HG02981 (cell line): ENCODE data around the gene POGLUT2.

Experiments
- ATAC-seq: cut with Tn5 transposase; IDR thresholded peaks from one replicate; pipeline ENCODE4 v1.9.1; 2021; ENCODE audit warnings: mild to moderate bottlenecking, moderate library complexity; ENCODE audit not compliant: unreplicated experiment

The POGLUT2 gene

DNA sequence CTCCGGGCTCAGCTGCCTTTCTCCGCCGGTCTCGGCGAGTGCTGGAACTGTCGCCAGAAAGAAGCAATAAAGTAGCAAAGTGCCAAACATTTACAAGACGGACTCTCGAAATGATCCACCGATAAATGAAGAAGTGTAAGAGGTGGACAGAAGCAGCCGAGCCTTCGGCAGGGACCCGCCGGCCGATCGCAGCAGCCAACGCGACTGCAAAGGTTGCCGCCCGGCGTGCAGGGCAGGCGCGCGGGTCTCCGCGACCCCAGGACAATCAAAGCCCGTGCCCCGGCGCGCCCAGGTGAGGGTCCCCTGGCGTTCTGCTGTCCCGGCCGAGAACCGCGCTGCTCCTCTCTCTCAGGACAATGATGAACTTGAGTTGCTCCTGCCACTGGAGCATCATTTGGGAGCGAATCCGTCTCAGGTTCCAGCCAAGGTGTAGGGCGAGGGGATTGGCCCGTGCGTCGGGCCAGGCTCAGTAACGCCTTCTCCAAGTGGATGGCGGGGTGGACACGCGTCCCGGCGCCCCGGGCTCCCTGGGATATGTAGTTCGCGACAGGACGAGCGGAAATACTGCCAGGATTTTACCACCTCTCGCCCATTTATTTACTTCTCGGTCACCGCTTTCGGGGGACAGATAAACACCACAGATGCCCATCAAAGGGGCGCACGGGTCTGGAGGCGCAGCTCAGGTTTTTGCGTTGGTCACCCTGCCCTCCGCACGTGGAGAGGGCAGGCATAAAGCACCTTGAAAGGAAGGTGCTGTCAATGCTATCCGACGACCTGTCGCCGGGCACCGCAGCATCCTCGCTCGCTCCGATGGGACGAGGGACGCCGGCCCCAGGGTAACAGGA lies at the start of gene POGLUT2, which contains the start of gene BIVM:
TSS of gene POGLUT2 (minus strand) at position 396 of the 845 bp plus-strand sequence. CDS start at position 90, 306 bp downstream.
TSS of gene BIVM (plus strand) at position 539 of the 845 bp plus-strand sequence. CDS start 8,149 bp downstream, outside the sequence.
- ATAC-seq: peak; percentile 85

- no peak for ATAC-seq
These were observed 48.8 kb upstream of the POGLUT2 start for GRCh38 chr13:102847272-102848234.

DNA sequence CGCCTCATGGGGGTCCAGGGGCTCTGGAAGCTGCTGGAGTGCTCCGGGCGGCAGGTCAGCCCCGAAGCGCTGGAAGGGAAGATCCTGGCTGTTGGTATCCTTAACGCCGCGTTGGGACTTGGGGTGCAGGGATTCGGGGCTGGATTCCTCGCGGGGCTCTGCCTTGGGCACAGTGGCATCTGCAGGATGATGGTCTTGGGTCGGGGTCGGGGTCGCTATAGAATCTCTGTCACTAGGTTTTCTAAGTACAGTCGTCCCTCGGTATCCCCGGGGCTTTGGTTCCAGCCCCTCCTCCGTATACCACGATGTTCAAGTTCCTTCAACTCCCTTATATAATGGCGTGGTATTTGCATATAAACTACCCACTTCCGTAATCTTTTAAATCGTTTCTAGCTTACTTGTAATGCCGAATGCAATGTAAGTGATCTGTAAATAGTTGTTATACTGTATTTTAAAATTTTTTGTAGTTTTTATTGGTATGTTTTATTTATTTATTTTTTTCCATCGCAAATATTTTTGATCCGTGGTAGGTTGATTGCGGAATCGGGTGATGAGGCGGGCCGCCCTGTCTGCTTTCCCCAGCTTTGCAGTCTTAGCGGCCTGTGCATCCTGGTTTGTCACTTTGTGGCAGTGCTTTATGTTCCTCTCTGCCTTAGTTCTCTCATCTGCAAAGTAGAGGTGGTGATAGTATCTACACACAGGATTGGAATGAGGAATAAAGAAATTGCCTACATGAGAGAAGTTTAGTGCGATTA lies 47.7 kb upstream of the POGLUT2 start:
- ATAC-seq: peak; percentile 39

DNA sequence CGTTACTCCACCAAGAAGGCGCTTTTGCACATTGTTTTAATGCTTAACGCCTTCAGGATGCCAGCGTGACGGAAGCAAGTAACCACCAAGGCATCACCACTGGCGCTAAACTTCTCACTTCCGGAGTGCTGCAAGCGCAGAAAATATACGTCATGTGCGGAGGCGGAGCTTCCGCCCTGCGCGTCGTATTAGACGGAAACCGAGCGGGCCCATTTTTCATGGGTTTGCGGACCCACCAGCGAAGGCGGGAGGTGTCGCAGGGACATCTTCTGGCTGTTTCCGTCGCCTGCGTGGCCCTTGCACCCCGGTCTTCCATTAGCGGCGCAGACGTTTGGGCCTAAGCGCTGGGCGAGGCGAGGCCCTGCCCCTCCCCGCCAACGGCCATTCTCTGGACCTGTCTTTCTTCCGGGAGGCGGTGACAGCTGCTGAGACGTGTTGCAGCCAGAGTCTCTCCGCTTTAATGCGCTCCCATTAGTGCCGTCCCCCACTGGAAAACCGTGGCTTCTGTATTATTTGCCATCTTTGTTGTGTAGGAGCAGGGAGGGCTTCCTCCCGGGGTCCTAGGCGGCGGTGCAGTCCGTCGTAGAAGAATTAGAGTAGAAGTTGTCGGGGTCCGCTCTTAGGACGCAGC lies 47.0 kb upstream of the POGLUT2 start, which contains the start of gene ERCC5:
TSS of gene ERCC5 (plus strand) at position 403 of the 631 bp plus-strand sequence. CDS start 235 bp downstream, outside the sequence.
- peak; percentile 79 for ATAC-seq

GRCh38 chr13:102845289-102845629 lies 46.5 kb upstream of the POGLUT2 start:
- ATAC-seq: peak; percentile 11

GRCh38 chr13:102839462-102839861 lies 40.7 kb upstream of the POGLUT2 start:
- no peak for ATAC-seq

DNA sequence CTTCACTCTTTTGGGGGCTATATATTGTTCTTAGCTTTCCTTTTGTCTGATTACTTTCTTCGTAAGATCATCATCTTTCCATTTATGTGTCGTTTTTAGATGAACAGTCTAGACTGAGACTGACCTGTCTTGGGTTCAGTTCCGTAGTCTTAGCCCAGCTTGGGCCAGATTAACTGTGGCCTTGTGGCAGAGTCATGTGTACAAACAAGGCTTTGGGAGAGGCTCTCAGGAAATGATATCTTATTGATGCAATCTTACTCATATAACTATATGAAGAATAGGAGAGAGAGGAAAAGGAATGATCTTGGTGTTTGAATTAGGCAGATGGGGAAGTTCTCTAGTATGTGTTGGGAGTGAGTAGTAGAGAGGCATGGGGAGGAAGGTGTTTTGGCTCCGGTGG lies 40.2 kb upstream of the POGLUT2 start:
- no peak for ATAC-seq

DNA sequence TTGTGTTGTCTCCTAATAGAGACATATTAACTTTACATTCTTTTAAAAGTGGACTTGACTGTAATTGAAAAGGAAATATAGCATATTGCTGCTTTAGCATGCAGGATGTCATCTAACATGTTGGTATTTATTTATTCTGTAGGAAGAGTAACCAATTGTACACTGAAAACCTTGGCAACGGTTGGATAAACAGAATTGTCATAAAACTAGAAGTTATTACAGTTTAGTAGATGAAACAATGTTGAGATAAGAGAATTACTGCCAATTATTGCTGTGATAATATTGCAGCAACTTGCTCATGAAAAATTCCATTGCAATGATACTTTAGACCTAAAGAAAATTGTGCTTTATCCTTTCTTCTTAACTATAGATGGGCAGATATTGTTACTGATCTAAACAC lies 39.5 kb upstream of the POGLUT2 start:
- ATAC-seq: no peak

DNA sequence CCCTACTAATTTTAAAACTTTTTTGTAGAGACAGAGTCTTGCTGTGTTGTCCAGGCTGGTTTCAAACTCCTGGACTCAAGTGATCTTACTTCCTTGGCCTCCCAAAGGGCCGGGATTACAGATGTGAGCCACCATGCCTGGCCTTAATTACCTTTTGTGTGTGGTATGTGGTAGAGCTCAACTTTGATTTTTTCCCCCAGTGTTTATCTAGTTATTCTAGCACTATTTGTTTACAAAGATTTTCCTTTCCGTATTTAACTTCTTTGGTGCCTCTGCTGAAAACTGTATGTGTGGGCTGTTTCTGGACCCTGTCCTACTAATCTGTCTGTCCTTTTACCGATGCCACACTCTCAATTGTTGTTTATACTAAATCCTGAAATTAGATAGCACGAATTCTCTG lies 37.7 kb upstream of the POGLUT2 start:
- no peak for ATAC-seq

- ATAC-seq: no peak
These were observed 31.9 kb upstream of the POGLUT2 start for GRCh38 chr13:102830646-102831045.

DNA sequence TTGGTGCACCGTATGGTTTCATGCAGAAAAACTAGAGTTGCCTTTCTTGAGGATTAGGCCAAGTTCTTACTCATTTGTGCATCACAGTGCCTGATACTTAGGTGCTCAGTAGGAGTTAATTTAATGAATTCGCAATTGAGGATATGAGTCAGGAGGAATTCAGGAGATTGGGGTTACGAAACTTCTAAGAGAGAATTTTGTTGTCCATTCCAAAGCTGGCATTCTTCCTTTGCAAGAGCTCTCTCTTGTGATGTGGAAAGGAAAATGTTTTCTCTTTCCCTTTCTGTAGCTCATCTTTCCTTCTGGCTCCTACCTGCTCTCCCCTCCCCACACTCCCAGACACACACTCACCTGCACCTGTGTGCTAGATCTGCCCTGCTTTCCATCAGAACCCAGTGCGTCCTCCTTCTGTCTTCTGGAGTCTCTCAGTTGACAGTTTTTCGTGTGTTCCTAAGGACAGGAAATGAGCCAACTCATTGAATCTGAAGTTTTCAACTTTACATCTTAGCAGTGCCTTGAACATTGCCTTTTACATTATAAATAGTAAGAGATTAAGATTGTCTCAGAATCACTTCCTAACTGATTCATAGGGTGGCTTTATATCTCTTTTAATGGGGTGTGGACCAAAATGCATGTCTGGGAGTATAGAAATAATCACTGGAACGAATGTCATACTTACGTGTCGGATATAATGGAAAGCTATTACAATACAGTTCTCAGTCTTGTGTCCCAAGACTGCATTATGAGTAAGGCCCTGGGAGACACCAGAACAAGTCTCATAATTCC lies 27.3 kb upstream of the POGLUT2 start:
- ATAC-seq: no peak

DNA sequence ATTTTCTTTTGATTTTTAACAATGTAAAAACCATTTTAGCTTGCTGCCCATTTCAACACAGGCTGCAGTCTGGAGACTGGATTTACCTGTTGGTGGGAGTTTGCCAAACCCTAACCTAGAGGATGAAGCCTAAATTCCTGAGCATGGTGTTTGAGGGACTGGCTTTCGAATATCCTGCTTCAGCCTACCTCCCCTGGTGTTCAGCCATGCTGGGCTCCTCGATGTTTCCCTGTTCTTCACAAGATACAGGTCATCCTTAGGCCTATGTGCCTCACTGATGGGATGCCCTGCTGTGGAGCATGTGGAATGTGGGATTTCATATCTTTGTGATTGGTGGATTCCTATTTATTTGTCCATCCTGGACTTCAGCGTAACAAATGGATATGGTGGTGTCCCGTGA lies 26.6 kb upstream of the POGLUT2 start:
- ATAC-seq: no peak

GRCh38 chr13:102817907-102818306 lies 19.1 kb upstream of the POGLUT2 start:
- no peak for ATAC-seq

DNA sequence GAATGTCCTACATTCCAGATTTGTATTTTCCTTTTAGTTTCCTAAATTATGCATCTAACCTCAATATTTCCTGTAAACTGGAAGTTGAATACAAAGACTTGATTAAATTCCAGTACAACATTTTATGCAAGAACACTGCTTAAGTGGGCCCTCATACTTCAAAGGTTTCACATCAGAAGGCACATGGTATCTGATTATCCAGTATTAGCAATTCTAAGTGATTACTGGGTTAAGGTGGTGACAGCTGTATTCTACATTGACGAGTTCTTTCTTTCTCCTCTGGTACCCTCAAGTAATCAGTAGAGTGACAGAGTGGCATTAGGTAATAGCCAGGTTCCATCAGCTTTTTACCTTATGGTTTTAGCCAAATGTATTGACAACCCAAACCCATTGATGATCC lies 18.5 kb upstream of the POGLUT2 start:
- ATAC-seq: no peak

DNA sequence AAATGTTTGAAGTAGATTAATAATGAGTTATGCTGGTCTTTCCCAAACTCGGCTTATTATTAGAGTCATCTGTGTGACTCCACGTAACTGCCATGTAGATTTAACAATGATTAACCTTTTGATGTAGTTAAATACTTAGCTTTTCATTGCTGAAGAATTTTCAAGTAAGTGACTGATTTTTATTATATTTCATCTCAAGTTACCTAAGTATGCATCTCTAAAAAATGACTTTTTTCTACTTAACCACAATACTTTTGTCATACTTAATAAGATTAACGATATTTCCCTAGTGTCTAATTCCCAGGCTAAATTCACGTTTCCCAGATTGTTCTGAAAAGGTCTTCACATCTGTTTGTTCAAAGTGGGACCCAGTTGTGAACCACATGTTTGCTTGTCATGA lies 17.9 kb upstream of the POGLUT2 start:
- no peak for ATAC-seq

DNA sequence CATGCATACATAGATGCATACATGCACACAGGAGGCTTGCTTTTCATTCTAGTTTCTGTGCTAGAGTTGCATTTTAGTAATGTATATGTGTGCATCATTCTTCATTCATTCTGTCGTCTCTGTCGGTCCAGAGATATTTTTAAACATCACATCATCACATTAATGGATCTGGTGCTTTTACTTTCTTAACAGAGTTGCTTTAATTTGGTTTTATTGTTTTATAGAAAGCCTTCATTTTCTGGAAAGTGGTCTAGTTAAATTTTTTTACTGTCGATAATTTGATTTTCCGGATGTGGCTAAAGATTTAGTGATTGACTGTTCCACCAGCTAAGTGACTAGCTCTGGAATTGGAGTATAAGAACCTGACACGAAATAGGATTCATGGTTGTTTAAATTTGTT lies 17.0 kb upstream of the POGLUT2 start:
- ATAC-seq: no peak

GRCh38 chr13:102814793-102815192 lies 16.0 kb upstream of the POGLUT2 start:
- no peak for ATAC-seq

DNA sequence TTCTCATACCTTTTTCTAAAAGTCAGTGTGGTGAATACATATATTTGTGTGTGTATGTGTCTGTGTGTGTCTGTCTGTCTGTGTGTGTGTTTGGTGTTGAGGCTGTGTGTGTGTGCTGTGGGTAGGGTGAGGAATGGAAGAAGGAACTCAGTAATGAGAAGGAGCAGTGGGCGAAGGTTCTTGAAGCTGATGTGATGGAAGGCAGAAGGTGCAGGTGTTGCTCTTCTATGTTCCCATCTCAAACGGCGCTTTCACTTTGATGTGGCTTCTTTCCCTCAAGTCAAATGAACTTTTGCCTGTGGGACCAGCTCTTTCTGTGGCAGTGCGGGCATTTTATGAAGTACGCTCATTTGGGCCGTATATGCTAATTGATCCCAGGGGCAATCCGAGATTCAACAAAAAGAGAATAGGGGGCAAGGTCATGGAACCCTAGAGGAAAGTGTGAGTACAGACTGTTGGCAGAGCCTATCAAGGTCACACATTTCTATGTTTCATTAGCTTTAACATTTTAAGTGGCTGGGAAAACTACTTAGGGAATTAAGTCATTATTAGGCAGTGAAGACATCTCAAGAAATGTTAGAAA lies 15.3 kb upstream of the POGLUT2 start:
- ATAC-seq: no peak

GRCh38 chr13:102812611-102813287 lies 14.0 kb upstream of the POGLUT2 start:
- ATAC-seq: no peak
